Natural killer cell (primary cell): ENCODE results near the gene ADCY5. TPM values are rescaled to one million over a fixed set of nuclear protein-coding genes. Genes with fewer than 3 reads are reported as not detected.

ENCODE experiments used
- ATAC-seq, 3 donors: fragments of 150-1000 bp in 2 of 3; fragments of 200-7000 bp in 1 of 3; cut with Tn5 transposase; 1 replicate in 1 of 3; 2 replicates in 2 of 3; pipeline ENCODE4 v1.10.0; 2021; ENCODE audit warnings: mild to moderate bottlenecking in 2 of 3, moderate library complexity in 2 of 3
- DNase-seq, 2 donors: peaks; one replicate each; pipeline versions ENCODE4 v3.0.0 to v3.0.0-alpha.2; 2013 to 2021; ENCODE audit warnings: mixed read lengths in 1 of 2
- H3K27ac ChIP-seq: one replicate; pipeline ENCODE4 v1.5.1; 2013; ENCODE audit warnings: mild to moderate bottlenecking, low read length
- H3K27me3 ChIP-seq: one replicate; pipeline ENCODE4 v1.6.1; 2013; ENCODE audit warnings: low read length; ENCODE audit not compliant: control insufficient read depth, insufficient read depth
- H3K36me3 ChIP-seq: one replicate; pipeline ENCODE4 v1.6.1; 2013; ENCODE audit warnings: low read length; ENCODE audit not compliant: control insufficient read depth, insufficient read depth
- H3K4me1 ChIP-seq: one replicate; pipeline ENCODE4 v1.6.1; 2013; ENCODE audit warnings: low read length; ENCODE audit not compliant: control insufficient read depth, insufficient read depth
- H3K4me3 ChIP-seq: one replicate; pipeline ENCODE4 v1.5.1; 2013; ENCODE audit warnings: low read length
- H3K9me3 ChIP-seq: one replicate; pipeline ENCODE4 v1.6.1; 2013; ENCODE audit warnings: low read length; ENCODE audit not compliant: control insufficient read depth, insufficient read depth
- H3K27ac Mint-ChIP-seq, 2 donors: one replicate each; pipeline ENCODE4 v1.8.0; 2022; ENCODE audit warnings: mild to moderate bottlenecking in 2 of 2, mixed read lengths in 2 of 2, moderate library complexity in 1 of 2
- H3K27me3 Mint-ChIP-seq, 2 donors: one replicate each; pipeline ENCODE4 v1.8.0; 2022; ENCODE audit warnings: low read depth in 2 of 2, mixed read lengths in 2 of 2
- H3K36me3 Mint-ChIP-seq: one replicate; pipeline ENCODE4 v1.8.0; 2022; ENCODE audit warnings: mixed read lengths
- H3K4me1 Mint-ChIP-seq, 2 donors: one replicate each; pipeline ENCODE4 v1.8.0; 2022; ENCODE audit warnings: mixed read lengths in 2 of 2
- H3K4me3 Mint-ChIP-seq: one replicate; pipeline ENCODE4 v1.8.0; 2022; ENCODE audit warnings: mild to moderate bottlenecking, moderate library complexity, mixed read lengths
- H3K9me3 Mint-ChIP-seq, 2 donors: one replicate each; pipeline ENCODE4 v1.8.0; 2022; ENCODE audit warnings: mixed read lengths in 2 of 2
- CTCF ChIP-seq: fragments of 200-600 bp; IDR thresholded peaks from one replicate; pipeline ENCODE4 v1.8.0; 2022; ENCODE audit warnings: antibody characterized with exemption
- WGBS: methylation state at CpG from one replicate; pipeline ENCODE4 v1.1.7; 2013; ENCODE audit warnings: missing lambda C conversion rate; ENCODE audit not compliant: insufficient coverage; 5-methylcytosine and 5-hydroxymethylcytosine counted together
- intact Hi-C: fragments of 100-400 bp; cut with micrococcal nuclease; formaldehyde crosslinking; loops from one replicate; pipeline ENCODE4 v1.14.2; 2022
- total RNA-seq, 4 donors: library from RNA; stranded (reverse); fragments of 120-200 nt in 1 of 4; gene quantifications; one replicate each; pipeline versions ENCODE4 v1.2.3 to v1.2.4, GENCODE V29; 2013 to 2022

Gene ADCY5
- total RNA-seq, 3 donors from 2014 or later (not counting 1 experiment from before 2014, with no cell fraction given), result not detected

- Mint-ChIP-seq H3K27ac (no peak overlapping the region), H3K9me3 (no peaks in the 10 kb centered on the region), H3K27me3 (peaks cover 4 to 23% of the 10 kb centered on the region in 2 donors), H3K4me1 (no peaks in the 10 kb centered on the region), H3K36me3 (no peaks in the 10 kb centered on the region), H3K4me3 (no peak overlapping the region)
- no peak for TF ChIP-seq CTCF
- no peak overlapping the region for H3K4me3 ChIP-seq
- intact Hi-C loops, result no loop called here
- no peaks in the 10 kb centered on the region for H3K36me3 ChIP-seq
- no peaks in the 10 kb centered on the region for H3K27me3 ChIP-seq
- WGBS, result 84% methylated on average over 15 of the region's 15 CpGs
- H3K4me1 ChIP-seq, result no peaks in the 10 kb centered on the region
- DNase-seq (no peak), ATAC-seq (no peak)
- H3K27ac ChIP-seq, result no peak overlapping the region
- no peaks in the 10 kb centered on the region for H3K9me3 ChIP-seq
These were observed 59.9 kb downstream of the ADCY5 start for GRCh38 chr3:123388811-123389627.

- DNase-seq (no peak), ATAC-seq (no peak)
- H3K4me3 Mint-ChIP-seq, result no peak overlapping the region
- no peaks in the 10 kb centered on the region for H3K4me1 ChIP-seq
- TF ChIP-seq CTCF, result no peak
- no peak overlapping the region for H3K27ac Mint-ChIP-seq
- H3K27me3 Mint-ChIP-seq, result peaks cover 4 to 23% of the 10 kb centered on the region in 2 donors
- no peaks in the 10 kb centered on the region for H3K9me3 Mint-ChIP-seq
- no peaks in the 10 kb centered on the region for H3K9me3 ChIP-seq
- H3K4me1 Mint-ChIP-seq, result no peaks in the 10 kb centered on the region
- 87% methylated on average over 8 of the region's 8 CpGs for WGBS
- H3K36me3 ChIP-seq, result no peaks in the 10 kb centered on the region
- intact Hi-C loops, result no loop called here
- no peaks in the 10 kb centered on the region for H3K27me3 ChIP-seq
- H3K4me3 ChIP-seq, result no peak overlapping the region
- H3K27ac ChIP-seq, result no peak overlapping the region
- H3K36me3 Mint-ChIP-seq, result no peaks in the 10 kb centered on the region
These were observed 60.8 kb downstream of the ADCY5 start for GRCh38 chr3:123388042-123388441.

GRCh38 chr3:123387532-123387931 lies 61.4 kb downstream of the ADCY5 start:
- ATAC-seq (no peak), DNase-seq (no peak)
- 77% methylated on average over 3 of the region's 3 CpGs for WGBS
- Histone ChIP-seq H3K4me3 (no peak overlapping the region), H3K9me3 (no peaks in the 10 kb centered on the region), H3K36me3 (no peaks in the 10 kb centered on the region), H3K4me1 (no peaks in the 10 kb centered on the region), H3K27ac (no peak overlapping the region), H3K27me3 (no peaks in the 10 kb centered on the region)
- intact Hi-C loops, result no loop called here
- no peaks in the 10 kb centered on the region for H3K36me3 Mint-ChIP-seq
- TF ChIP-seq CTCF, result no peak
- H3K4me3 Mint-ChIP-seq, result no peak overlapping the region
- H3K27ac Mint-ChIP-seq, result no peak overlapping the region
- peaks cover 5 to 23% of the 10 kb centered on the region in 2 donors for H3K27me3 Mint-ChIP-seq
- no peaks in the 10 kb centered on the region for H3K9me3 Mint-ChIP-seq
- H3K4me1 Mint-ChIP-seq, result no peaks in the 10 kb centered on the region
